Stomach (tissue), 4 donors: ENCODE data around the gene NCOA6.

Experiments used
- CTCF ChIP-seq, 7 experiments: fragments of 450-650 bp in 4 of 7; fragments of 200-600 bp in 3 of 7; sonication (generic) in 3 of 7; IDR thresholded peaks; one replicate each; pipeline ENCODE4 v1.5.1; 2016 to 2019; ENCODE audit warnings: antibody characterized with exemption in 7 of 7, control low read depth in 2 of 7, mild to moderate bottlenecking in 1 of 7
- EP300 ChIP-seq: sonication (generic); formaldehyde crosslinking; IDR thresholded peaks from one replicate; pipeline ENCODE4 v1.6.1; 2017; ENCODE audit warnings: antibody characterized with exemption
- POLR2A ChIP-seq, 4 donors: fragments of 450-650 bp; IDR thresholded peaks; one replicate each; pipeline ENCODE4 v1.6.1; 2016; ENCODE audit warnings: antibody characterized with exemption in 4 of 4, control low read depth in 2 of 4, mild to moderate bottlenecking in 1 of 4, moderate library complexity in 1 of 4
- POLR2AphosphoS5 ChIP-seq, 3 donors: sonication (generic); formaldehyde crosslinking; IDR thresholded peaks; one replicate each; pipeline ENCODE4 v1.6.1; 2016; ENCODE audit warnings: antibody characterized with exemption in 3 of 3

- TF ChIP-seq POLR2A (IDR thresholded peaks at IDR 0.05) (no peak), CTCF (IDR thresholded peaks at IDR 0.05) (no peak), EP300 (no peak), POLR2AphosphoS5 (IDR thresholded peaks at IDR 0.05) (no peak)
These were observed 16.9 kb downstream of the NCOA6 start for GRCh38 chr20:34808583-34808982.
